ENCODE results near the gene LRP2.

- TF ChIP-seq CTCF (conservative IDR thresholded peaks at IDR 0.05 in 1 of 2, IDR thresholded peaks at IDR 0.05 in 1 of 2; ENCODE audit: low read depth in 1 of 2, low read length in 2 of 2) (no peak), EZH2 (IDR thresholded peaks at IDR 0.05; ENCODE audit: low read length, missing control alignments) (no peak)
Observed at GRCh38 chr2:169230204-169230603, 132.1 kb downstream of the LRP2 start.
